Tibial nerve (tissue), 4 donors: ENCODE data around the gene WDTC1. TPM values are rescaled to one million over a fixed set of nuclear protein-coding genes. Genes with fewer than 3 reads are reported as not detected.

Experiments
- DNase-seq, 2 donors: peaks; one replicate each; pipeline ENCODE4 v3.0.0-alpha.2; 2019; ENCODE audit warnings: low spot score in 2 of 2
- H3K27ac ChIP-seq, 4 donors: fragments of 200-600 bp; sonication (generic) in 3 of 4; one replicate each; pipeline ENCODE4 v1.5.1; 2017 to 2019; ENCODE audit warnings: mild to moderate bottlenecking in 1 of 4
- H3K27me3 ChIP-seq, 2 donors: fragments of 200-600 bp; sonication (generic) in 1 of 2; one replicate each; pipeline versions ENCODE4 v1.5.1 to v1.6.0; 2017 to 2019
- H3K36me3 ChIP-seq, 3 donors: fragments of 200-600 bp; sonication (generic); one replicate each; pipeline ENCODE4 v1.5.1; 2018 to 2019
- H3K4me1 ChIP-seq, 4 donors: fragments of 200-600 bp; sonication (generic) in 3 of 4; one replicate each; pipeline ENCODE4 v1.5.1; 2017 to 2019
- H3K4me3 ChIP-seq, 4 donors: fragments of 200-600 bp; sonication (generic) in 3 of 4; one replicate each; pipeline ENCODE4 v1.5.1; 2017 to 2019; ENCODE audit warnings: mild to moderate bottlenecking in 1 of 4, moderate library complexity in 1 of 4
- H3K9me3 ChIP-seq, 4 donors: fragments of 200-600 bp; sonication (generic) in 3 of 4; one replicate each; pipeline ENCODE4 v1.5.1; 2017 to 2019
- CTCF ChIP-seq, 5 experiments: fragments of 200-600 bp in 3 of 5; fragments of 450-650 bp in 2 of 5; sonication (generic) in 3 of 5; IDR thresholded peaks; one replicate each; pipeline ENCODE4 v1.5.1; 2016 to 2019; ENCODE audit warnings: antibody characterized with exemption in 5 of 5, mild to moderate bottlenecking in 3 of 5, moderate library complexity in 2 of 5
- EP300 ChIP-seq, 2 donors: sonication (generic); formaldehyde crosslinking; IDR thresholded peaks; one replicate each; pipeline ENCODE4 v1.6.1; 2017; ENCODE audit warnings: antibody characterized with exemption in 2 of 2, mild to moderate bottlenecking in 1 of 2
- POLR2A ChIP-seq, 2 donors: fragments of 450-650 bp; IDR thresholded peaks; one replicate each; pipeline ENCODE4 v1.6.1; 2017; ENCODE audit warnings: antibody characterized with exemption in 2 of 2, mild to moderate bottlenecking in 2 of 2, moderate library complexity in 2 of 2
- WGBS, 2 donors: methylation state at CpG; one replicate each; pipeline ENCODE4 v1.1.5; 2018; 5-methylcytosine and 5-hydroxymethylcytosine counted together
- small RNA-seq: library from RNA; depleted of rRNA; stranded (forward); fragments of <200 nt; gene quantifications from one replicate; pipeline ENCODE3, GENCODE V24; 2016
- total RNA-seq, 4 donors: library from RNA; depleted of rRNA; stranded (reverse); fragments of >200 nt; gene quantifications; one replicate each; pipeline ENCODE4 v1.1.0, GENCODE V29; 2016

The WDTC1 gene
- total RNA-seq, 4 donors from 2014 or later: 33.0 to 51.0 (median 38.4) TPM

GRCh38 chr1:27357281-27358037 is 123.0 kb downstream of the WDTC1 start:
- peak in 1 of 2 donors; percentile 52 for DNase-seq
- Histone ChIP-seq H3K36me3 (peaks cover 3 to 95% (median 8%) of the 10 kb centered on the region in 3 donors), H3K4me3 (peak overlapping the region in 1 of 4 donors; percentile 49), H3K4me1 (peaks cover 0 to 29% (median 10%) of the 10 kb centered on the region in 4 donors), H3K27ac (peak overlapping the region in 1 of 4 donors; percentile 50), H3K27me3 (no peaks in the 10 kb centered on the region), H3K9me3 (no peaks in the 10 kb centered on the region)
- 40 to 45% methylated on average over 23 to 37 of the region's 40 CpGs for WGBS, 2 donors
- peak in 1 of 2 donors; percentile 11 for TF ChIP-seq POLR2A (IDR thresholded peaks at IDR 0.05)
- peak; percentile 92 to 98 (median 98) for TF ChIP-seq CTCF (IDR thresholded peaks at IDR 0.05)
- TF ChIP-seq EP300 (IDR thresholded peaks at IDR 0.05): no peak

Small RNA genes lying within 50 kb of the gene (small RNA-seq; reads per million reads assigned to genes)
- gene RF00019: not detected
- gene RNU6-48P: not detected
- gene SNRPEP7: not detected

Other genes with a start within 250 kb of the WDTC1 start
- gene TRNP1, start 240.9 kb upstream of the WDTC1 start, total RNA-seq: 10 to 100 TPM; 15.0 to 55.7 (median 52.4) TPM
- 10 to 100 TPM; 11.7 to 36.3 (median 27.4) TPM for gene TENT5B, start 221.8 kb upstream of the WDTC1 start, total RNA-seq
- 10 to 100 TPM in 1 of 4 donors, 1 to 10 TPM in 3; 5.9 to 21.9 (median 7.8) TPM for gene SLC9A1, start 79.5 kb upstream of the WDTC1 start, total RNA-seq
- 10 to 100 TPM; 21.4 to 35.4 (median 27.5) TPM for gene TMEM222, start 87.5 kb downstream of the WDTC1 start, total RNA-seq
- gene SYTL1, start 107.4 kb downstream of the WDTC1 start, total RNA-seq: 1 to 10 TPM; 1.2 to 2.7 (median 1.7) TPM
- 100 to 1,000 TPM in 2 of 4 donors, 10 to 100 TPM in 2; 82.2 to 122 (median 101) TPM for gene MAP3K6, start 132.3 kb downstream of the WDTC1 start, total RNA-seq
- gene FCN3, start 140.2 kb downstream of the WDTC1 start, total RNA-seq: 1 to 10 TPM in 3 of 4 donors, not detected in 1; 2.5 to 8.7 (median 3.7) TPM
- not detected for gene CD164L2, start 148.7 kb downstream of the WDTC1 start, total RNA-seq
- not detected for gene GPR3, start 158.0 kb downstream of the WDTC1 start, total RNA-seq